HG03469 (cell line): ENCODE data around the gene JAG2.

ENCODE experiments used
- ATAC-seq: cut with Tn5 transposase; IDR thresholded peaks from one replicate; pipeline ENCODE4 v1.9.1; 2021; ENCODE audit warnings: mild to moderate bottlenecking, moderate library complexity, moderate number of reproducible peaks; ENCODE audit not compliant: unreplicated experiment

Gene JAG2

GRCh38 chr14:105167303-105168092 lies 1.1 kb downstream of the JAG2 start:
- no peak for ATAC-seq

DNA sequence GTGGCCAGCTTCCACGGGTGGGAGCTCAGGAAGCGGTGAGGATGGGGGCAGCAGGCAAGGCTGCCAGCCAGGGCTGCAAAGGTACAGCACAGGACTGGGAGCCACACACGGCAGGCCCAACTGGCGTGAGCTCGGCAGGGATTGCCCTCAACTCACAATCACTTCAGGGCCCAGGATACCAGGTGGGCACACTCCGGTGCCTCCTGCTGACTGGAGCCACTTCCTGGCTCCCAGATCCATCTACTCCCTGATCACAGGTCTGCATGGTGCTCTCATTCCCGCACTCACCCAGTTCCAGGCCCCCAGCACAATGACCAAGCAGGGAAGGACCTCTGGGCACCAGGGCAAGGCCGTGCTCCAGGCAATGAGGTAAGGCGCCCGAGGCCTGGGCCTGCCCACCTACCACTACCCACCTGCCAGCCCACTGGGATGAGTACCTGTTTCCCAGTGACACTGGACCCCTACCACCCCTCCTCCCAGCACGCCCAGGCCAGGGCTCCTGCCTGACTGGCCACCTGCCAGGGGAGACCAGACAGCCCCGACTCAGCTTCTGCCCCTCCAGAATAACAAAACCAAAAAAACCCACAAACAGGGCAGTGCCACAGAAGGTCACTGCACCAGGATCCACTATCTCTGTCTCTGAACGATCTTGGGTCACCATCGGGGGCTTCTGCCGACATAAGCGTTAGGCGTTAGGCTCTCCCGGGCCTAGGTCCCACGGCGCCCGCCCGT lies 1.8 kb downstream of the JAG2 start:
- no peak for ATAC-seq

DNA sequence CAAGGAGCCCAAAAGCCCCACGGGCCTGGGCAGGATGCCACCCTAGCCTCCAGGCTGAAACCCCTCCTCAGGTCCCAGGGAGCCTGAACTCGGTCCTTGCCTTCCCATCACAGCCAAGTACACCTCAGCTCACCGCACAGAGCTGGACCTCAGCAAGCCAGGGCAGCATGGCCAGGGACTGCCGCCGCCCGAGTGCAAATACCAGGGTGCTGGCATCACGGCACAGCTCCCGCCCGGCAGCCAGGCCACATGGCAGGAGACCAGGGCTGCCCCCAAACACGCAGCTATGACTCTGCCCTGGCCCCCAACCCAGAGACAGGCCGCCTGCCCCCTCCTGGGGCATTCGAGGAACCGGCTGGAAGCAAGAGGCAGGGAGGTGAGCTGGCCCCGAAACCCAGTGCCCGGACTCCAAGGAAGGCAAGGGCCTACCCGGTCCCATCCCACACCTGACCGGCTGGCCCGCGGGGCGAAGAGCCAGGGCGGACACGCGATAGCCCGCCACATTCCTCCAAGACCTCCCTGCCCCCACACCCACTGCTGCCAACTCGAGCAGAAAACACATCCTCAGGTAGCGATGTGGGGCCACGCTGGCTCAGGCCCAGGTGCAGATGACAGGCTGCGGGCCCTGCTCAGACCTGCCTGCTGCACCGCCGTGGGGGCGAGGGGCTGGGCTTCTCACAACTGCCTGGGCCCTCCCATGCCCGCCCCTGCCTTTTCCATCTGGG lies 2.7 kb downstream of the JAG2 start:
- ATAC-seq, result no peak

- no peak for ATAC-seq
Measured at GRCh38 chr14:105165134-105165704, 3.4 kb downstream of the JAG2 start.

DNA sequence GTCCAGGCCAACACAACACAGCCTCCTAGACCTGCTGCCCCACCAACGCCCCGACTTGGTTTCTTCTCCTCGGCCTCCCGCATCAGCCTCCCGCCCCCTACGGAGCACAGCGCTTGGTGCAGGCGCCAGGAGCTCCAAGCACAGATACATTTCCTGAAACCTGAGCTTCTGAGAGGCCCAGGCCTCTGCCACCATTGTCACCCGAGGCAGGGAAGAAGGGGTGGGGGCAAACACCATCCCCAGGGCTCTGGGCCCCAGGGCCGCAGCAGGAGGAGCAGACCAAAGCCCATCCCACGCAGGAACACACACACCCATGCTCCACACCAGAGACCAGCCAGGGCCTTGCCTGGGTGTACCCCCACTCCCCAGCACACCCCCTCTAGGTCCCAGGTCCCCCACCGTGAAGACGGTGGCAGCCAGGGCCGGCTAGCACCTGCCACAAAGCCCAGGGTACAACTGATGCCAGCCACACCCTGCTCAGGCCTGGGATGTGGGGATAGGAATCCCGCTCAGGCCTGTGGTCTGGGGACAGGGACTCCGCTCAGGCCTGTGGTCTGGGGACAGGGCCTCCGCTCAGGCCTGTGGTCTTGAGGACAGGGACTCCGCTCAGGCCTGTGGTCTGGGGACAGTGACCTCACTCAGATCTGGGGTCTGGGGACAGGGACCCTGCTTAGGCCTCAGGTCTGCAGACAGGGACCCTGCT lies 5.4 kb downstream of the JAG2 start:
- no peak for ATAC-seq

DNA sequence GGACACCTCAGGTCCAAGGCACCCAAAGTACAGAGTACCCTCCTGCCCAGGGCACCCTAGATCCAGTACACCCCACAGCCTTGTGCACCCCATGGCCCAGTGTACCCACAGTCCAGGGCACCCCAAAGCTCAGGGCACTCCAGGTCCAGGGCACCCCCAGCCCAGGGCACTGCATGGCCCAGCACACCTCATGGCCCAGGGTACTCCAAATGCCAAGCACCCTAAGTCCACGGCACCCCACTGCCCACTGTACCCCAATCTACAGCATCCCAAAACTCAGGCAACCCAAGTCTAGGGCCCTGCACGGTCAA lies 6.0 kb downstream of the JAG2 start:
- no peak for ATAC-seq

GRCh38 chr14:105161964-105162668 lies 6.5 kb downstream of the JAG2 start:
- ATAC-seq, result no peak

GRCh38 chr14:105161309-105161708 lies 7.3 kb downstream of the JAG2 start:
- no peak for ATAC-seq

- ATAC-seq, result no peak
Measured at GRCh38 chr14:105160776-105161175, 7.8 kb downstream of the JAG2 start.

DNA sequence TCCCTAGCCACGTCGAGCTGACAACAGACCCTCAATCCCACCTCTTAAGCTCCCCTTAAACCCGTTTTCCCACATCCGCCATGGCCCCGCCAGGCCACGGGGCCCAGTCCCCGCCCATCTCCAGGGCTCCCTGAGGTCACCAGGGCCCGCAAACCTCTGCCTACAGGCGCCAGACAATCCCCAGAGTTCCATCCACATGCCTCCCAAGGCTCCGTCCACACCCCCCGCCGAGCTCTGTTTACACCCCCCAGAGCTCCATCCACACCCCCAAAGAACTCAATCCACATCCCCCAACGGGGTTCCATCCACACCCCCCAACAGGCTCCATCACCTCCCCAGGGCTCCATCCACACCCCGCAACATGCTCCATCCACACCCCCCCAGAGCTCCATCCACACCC lies 9.2 kb downstream of the JAG2 start:
- ATAC-seq, result no peak

GRCh38 chr14:105158794-105159193 lies 9.8 kb downstream of the JAG2 start:
- no peak for ATAC-seq

DNA sequence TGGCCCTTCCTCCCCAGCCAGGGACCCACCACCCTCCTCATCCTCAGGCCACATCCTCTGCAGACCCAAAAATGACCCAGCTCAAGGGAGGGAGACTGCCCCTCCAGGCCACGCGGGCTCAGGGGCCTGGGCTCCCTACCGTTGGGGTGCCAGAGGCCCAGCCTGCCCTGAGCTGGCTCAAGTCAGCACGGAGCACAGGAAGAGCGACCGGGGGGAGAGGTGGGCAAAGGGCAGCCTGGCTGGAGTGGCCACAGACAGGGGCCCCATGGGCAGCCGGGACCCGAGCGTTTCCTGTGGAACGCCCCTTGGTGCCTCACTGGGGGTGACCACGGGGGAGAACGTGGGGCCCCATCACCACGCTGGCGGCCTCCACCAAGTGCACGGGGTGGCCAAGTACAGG lies 10.7 kb downstream of the JAG2 start:
- no peak for ATAC-seq

DNA sequence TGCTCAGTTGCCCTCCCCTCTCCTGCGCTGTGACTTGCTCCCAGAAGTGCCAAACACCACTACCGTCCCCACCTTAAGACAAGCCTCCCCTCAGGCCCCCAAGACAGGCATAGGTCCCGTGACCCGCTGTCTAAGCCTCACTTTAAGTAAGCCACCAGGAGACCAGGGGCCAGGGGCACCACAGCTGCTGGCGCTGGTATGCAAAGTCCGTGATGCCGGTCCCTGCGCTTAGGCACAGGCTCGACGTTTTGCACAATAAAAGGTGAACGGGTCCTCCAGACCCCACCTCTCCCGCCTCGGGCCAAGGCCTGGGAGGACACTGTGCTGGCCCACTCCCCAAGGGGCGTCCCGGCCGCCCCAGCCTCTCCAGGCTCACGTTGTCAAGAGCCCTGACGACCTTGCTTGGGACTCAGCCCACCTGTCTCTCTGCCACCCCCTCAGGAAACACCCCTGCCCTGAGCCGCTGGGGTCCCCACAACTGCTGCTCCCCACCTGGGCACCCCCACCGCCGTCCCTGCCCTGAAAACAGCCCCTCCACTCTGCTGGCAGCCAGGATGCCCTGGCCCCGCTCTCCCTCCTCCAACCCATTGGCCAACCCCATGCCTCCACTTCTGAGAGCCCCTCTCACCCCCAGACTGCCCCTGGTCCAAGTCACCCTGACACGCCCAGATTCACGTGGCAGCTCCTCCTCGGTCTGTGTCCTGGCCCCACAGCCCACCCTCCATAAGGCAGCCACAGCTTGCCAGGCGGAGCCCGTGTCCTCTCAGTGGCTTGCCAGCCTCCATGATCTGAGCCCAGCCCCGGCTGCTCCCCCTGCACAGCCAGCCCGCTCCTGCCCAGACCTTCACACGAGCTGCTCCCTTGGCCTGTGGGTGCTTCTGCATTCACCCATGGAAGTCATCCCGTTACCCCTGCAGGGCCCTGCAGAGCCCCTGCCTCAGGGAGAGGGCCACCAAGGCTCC lies 11.9 kb downstream of the JAG2 start:
- no peak for ATAC-seq

DNA sequence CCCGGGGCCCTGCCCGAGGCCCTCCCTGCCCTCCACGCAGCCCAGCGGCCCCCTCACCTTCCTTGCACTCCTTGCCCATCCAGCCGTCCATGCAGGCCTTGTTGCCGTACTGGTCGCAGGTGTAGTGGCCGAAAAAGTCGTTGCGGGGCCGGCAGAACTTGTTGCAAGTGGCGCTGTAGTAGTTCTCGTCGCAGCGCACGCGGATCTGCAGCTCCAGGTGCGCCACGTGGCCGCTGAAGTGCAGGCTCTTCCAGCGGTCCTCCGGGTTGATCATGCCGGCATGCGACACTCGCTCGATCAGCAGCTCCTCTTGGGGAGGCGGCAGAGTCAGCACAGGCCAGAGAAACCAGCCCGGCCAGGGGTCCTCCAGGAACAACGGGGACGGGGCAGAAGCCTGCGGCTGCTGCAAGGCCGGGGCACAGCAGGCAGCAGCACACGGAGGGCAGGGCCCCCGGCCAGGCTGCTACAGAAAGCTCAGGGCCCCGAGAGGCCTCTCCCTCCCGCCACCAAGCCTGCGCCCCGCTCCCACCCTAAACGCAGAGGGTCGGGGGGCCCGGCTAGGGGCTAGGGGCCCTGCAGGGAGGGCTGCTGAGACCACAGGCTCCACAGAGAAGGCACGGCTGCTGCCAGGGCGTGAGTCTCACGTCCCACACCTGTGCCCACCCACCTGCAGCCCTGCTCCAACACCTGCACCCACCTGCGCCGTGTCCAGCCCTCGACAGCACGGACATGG lies 12.7 kb downstream of the JAG2 start:
- no peak for ATAC-seq

DNA sequence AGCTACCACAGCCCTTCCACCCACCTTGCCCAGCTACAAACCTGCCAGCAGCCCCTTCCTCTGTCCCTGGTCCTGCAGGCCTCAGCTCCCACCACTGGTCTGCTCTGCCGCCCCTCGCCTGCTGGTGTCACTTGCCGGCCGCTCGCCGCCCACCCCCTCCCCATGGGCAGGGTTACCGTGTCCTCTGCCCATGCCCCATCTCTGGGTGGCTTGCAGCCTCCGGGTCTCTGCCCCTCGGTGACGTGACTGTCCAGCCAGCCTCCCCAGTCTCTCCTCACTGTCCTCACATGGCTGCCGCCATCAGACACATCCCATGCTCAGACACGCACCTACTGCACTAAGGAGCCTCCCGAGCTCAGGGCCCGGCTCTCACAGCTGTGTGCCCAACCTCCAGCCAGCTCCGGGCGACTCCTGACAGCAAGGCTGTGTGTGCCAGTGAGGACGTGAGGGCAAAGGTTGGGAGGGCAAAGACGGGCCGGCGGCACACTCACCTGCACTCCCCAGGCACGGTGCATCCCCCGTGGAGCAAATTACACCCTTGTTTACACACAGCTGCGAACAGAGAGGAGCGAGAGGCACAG lies 13.4 kb downstream of the JAG2 start:
- ATAC-seq, result no peak

DNA sequence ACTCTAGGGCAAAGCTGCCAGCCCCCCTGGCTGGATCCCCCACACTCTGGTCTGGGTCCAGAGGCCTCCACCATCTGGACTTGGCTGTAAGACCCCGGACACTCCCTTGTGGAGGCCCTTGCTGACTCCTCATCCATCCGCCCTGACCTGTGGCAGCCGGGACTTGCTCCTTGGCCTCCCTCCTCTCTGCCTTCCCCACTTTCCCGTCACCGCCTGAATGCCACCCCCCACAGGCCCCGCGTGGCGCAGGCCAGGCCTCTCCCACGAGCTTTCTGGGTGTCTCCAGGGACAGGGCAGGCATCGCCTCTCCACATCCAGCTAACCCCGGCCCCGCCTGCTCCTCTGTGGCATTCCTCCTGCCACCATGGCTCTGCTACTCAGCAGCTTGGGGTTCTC lies 14.1 kb downstream of the JAG2 start:
- ATAC-seq, result no peak

GRCh38 chr14:105153739-105154475 lies 14.7 kb downstream of the JAG2 start:
- no peak for ATAC-seq

- ATAC-seq, result no peak
Measured at GRCh38 chr14:105153331-105153731, 15.2 kb downstream of the JAG2 start.
